HG03460 (cell line): ENCODE data around the gene SIL1.
A peak's percentile ranks its signal among the peaks of the same experiment; 100 is the strongest.

Experiments
- ATAC-seq: cut with Tn5 transposase; IDR thresholded peaks from one replicate; pipeline ENCODE4 v1.9.1; 2021; ENCODE audit not compliant: unreplicated experiment

Gene SIL1

GRCh38 chr5:138964647-138965201 is 233.4 kb downstream of the SIL1 start:
- ATAC-seq = no peak

DNA sequence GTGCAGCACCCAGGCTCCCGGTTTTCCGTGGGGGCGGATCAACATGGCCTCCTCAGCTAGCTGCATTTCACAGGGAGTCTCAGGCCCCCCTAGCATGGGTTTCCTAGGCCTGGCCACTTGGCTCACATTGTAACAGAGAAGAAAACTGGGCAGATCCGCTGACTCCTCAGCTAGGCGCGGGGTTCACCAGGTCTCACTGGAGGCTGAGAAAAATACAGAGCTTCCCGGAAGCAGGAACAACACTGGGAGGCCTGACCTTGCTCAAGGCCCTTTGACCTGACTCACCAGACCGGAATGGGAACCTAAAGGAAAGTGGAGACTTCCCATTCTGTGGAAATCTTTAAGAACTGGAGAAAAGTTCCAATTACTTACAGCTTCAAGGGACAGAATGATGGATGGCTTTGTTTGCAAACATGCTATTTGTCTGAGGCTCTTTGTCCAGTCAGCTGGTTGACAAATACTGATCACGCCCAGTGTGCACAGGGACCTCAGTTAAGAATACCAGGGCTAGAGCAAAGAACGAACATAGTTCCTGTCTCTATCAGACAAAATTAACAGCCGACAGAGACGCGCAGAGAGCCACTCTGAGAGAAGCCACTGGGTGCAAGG is 234.3 kb downstream of the SIL1 start:
- ATAC-seq = no peak

DNA sequence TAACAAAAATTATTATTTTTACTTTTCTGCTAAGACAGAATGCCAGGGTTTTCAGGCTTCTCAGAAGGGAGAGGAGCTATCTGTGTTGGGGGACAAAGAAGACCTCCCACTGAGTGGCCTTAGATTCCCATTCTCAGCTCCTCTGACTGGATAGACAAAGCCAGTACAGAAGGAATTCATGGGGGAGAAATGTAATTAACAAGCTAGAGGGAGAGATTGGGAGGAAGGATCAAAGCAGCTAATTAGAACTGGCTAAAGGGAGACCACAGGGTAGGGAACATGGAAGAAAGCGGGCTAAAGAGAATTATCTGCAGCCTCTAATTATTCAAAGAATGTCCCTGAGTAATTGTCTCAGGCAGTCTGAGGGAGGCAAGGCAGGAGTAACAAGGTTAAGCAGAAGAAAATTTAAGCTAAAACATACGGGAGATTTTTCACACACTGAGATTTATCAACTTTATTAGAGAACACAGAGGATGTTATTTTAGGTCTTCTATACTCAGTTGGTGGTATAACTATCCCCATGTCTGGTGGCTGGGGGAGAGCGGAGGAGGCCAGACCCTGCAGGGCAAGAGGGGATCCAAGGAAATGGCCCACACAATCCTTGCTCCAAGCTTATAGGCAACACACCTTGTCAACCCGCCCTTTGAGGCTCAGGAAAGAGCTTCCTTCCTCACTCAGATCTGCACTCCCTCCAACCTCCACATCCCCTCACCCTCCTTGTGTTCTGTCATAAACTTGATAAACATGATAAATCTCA is 235.4 kb downstream of the SIL1 start:
- no peak for ATAC-seq

GRCh38 chr5:138961729-138962128 is 236.4 kb downstream of the SIL1 start:
- no peak for ATAC-seq

GRCh38 chr5:138961221-138961620 is 236.9 kb downstream of the SIL1 start:
- no peak for ATAC-seq

GRCh38 chr5:138960145-138960692 is 237.9 kb downstream of the SIL1 start:
- no peak for ATAC-seq

GRCh38 chr5:138956801-138957200 is 241.4 kb downstream of the SIL1 start:
- no peak for ATAC-seq

DNA sequence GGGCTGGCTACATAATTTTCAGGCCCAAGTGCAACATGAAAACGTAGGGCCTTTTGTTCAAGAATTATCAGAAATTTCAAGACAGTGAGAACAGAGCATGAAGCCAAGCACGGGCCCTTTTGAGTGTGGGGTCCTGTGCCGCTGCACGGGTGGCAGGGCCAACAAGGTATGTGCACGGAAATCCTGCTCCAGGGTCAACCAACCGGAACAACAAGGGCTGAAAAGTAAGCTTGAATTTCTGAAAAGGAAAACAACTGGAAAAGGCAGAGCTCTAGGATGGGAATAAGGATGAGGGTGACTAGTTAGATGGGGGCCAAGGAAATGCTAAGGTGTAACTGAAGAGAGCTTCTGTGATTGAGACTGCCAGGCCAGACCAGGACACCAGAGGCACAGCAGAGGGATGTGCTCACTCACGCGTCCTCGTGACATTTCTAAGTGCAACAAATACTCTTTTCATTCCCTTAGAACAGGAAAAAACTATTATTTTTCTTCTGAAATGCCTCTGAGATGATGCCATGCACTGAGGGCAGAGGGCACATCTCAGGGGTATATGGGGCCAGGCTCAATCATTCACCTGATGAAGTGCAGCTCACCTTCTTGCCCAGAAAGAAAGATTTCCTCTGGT is 242.4 kb downstream of the SIL1 start:
- no peak for ATAC-seq

DNA sequence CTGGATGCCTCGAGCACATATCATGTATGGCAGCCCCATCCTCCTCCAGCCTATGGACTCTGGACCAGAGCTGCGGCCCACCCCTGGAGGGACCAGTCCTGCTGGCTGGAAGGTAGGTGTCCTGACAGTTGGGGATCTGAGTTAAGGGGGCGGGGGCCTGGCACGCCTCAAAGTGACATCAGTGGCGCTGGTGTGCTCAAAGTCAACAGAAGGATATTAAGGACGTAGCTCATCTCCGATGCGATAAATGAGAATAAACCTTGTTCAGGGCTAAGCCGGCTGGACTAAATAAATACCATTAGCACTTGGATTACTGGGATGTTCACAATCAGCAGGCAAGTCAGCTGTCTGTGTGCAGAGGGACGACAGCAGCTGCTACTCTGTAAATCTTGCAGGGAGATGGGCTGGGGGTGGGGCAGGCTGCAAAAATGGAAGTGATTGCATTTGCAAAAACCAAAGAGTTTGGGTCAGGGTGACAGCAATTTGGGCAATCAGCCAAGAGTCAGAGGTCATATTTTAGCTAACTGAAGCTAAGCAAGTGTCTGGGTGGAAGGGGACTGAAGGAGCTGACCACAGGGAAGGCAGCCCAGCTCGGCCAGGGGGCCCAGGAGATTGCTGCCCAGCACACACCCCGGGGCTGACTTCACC is 243.0 kb downstream of the SIL1 start:
- no peak for ATAC-seq

- ATAC-seq = no peak
Measured at GRCh38 chr5:138954257-138955012, 243.7 kb downstream of the SIL1 start.

DNA sequence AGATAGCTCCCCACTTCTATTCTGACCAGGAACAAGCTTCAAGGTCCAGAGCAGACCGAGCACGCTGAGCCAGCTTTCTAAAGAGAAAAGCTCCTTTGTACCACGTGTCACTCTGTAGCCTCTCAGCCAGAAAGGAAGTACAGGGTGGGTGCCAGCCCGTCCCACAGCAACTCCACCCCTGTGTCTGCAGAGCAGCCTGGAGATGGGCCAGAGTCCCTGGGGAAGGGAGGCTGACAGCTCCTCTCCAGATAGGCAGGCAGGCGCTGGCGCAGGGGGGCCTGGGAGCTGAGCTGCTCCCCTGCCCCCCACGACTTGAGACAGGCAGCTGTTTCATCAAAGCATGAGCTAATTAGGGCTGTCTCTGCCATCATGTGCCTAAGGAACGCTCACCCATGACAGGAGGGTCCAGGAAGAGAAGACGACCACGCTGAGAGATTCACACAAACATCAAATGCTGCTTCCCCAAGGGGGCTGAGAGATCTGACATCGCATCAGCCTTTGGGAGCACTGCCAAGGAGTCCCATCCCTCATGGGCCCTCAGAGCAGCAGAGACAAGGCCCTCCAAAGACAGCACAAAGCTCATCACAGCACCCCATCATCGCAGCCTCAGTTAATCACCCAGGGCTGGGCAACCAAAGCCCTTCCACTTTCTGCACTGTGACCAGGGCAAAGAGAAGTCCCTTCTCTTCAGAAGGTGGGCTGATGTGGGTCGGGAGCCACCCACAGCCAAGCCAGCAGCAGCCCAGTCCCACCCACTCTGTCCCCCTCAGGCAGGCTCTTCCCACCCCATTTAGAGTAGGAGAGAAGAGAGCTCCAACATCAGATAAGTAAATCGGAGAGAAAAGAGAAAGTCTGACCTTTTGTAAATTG is 244.5 kb downstream of the SIL1 start:
- ATAC-seq = peak; percentile 78

- ATAC-seq = no peak
Measured at GRCh38 chr5:138952962-138953361, 245.2 kb downstream of the SIL1 start.

GRCh38 chr5:138951986-138952735 is 246.0 kb downstream of the SIL1 start:
- ATAC-seq = no peak

- no peak for ATAC-seq
Measured at GRCh38 chr5:138951091-138951985, 246.8 kb downstream of the SIL1 start.

GRCh38 chr5:138950421-138951031 is 247.6 kb downstream of the SIL1 start:
- ATAC-seq = no peak

DNA sequence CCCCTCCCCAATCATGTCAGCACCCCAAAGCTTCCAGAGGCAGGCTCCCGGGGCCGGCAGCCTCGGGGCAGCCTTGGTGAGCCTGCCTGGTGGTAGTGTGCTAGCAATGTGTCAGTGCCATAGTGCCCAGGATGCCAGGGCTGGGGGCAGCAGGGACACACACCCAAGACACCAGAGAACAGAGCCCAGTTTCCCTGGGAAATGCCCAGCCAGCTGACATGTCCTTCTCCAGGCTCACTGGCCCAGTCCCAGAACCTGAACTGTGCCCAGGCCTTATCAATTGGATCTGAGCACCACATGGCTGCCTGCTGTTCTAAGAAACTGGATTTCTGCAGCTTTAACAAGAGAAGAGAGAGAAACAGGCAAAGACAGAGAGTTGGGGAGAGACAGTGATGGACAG is 248.2 kb downstream of the SIL1 start:
- ATAC-seq = no peak

GRCh38 chr5:138949223-138949574 is 249.0 kb downstream of the SIL1 start:
- ATAC-seq = no peak
